ENCODE data around the gene MAST3.

DNA sequence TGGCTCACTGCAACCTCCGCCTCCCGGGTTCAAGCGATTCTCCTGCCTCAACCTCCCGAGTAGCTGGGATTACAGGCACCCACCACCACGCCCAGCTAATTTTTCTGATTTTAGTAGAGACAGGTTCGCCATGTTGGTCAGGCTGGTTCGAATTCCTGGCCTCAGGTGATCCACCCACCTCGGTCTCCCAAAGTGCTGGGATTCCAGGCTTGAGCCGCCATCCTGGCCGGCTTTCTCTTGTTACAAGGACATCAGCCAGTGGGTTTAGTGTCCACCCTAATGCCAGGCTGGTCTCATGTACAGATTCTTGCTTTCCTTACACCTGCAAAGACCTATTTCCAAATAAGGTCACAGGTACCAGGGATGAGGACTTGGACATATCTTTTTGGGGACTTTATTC is 62.2 kb downstream of the MAST3 start:
- TF ChIP-seq POLR2AphosphoS5 (IDR thresholded peaks at IDR 0.05; ENCODE audit: low read depth, low read length) (no peak), TAF1 (IDR thresholded peaks at IDR 0.05; ENCODE audit: low read depth, low read length) (no peak), POLR2A (IDR thresholded peaks at IDR 0.05; ENCODE audit: low read depth, low read length) (no peak), SPI1 (IDR thresholded peaks at IDR 0.05; ENCODE audit: low read depth, low read length) (no peak)

Data from GM12891 (cell line).